Trophoblast cell (in vitro differentiated cells and primary cell): Measurements from ENCODE around the gene TENM4.
A peak's percentile ranks its signal among the peaks of the same experiment; 100 is the strongest.

Experiments
- DNase-seq, 2 donors: peaks; one replicate each; pipeline ENCODE4 v3.0.0-alpha.2; 2016
- H2AFZ ChIP-seq: 2 replicates; pipeline ENCODE4 v1.6.1; 2013; ENCODE audit warnings: low read length, moderate library complexity, mild to moderate bottlenecking; ENCODE audit not compliant: insufficient read depth, poor library complexity
- H2AK5ac ChIP-seq: 2 replicates; pipeline ENCODE4 v1.6.1; 2013; ENCODE audit warnings: mild to moderate bottlenecking, low read length
- H2BK120ac ChIP-seq: 2 replicates; pipeline ENCODE4 v1.6.1; 2013; ENCODE audit warnings: low read length, mild to moderate bottlenecking, moderate library complexity; ENCODE audit not compliant: insufficient read depth, poor library complexity
- H2BK12ac ChIP-seq: 2 replicates; pipeline ENCODE4 v1.6.1; 2013; ENCODE audit warnings: mild to moderate bottlenecking, low read length, moderate library complexity
- H2BK5ac ChIP-seq: 2 replicates; pipeline ENCODE4 v1.6.1; 2013; ENCODE audit warnings: low read length, low read depth, moderate library complexity, mild to moderate bottlenecking; ENCODE audit not compliant: poor library complexity
- H3K14ac ChIP-seq: 2 replicates; pipeline ENCODE4 v1.6.1; 2013; ENCODE audit warnings: mild to moderate bottlenecking, low read length
- H3K18ac ChIP-seq: 2 replicates; pipeline ENCODE4 v1.6.1; 2013; ENCODE audit warnings: mild to moderate bottlenecking, low read length
- H3K23ac ChIP-seq: 2 replicates; pipeline ENCODE4 v1.6.1; 2013; ENCODE audit warnings: low read length
- H3K27ac ChIP-seq: 2 replicates; pipeline ENCODE4 v1.5.1; 2013; ENCODE audit warnings: low read depth, mild to moderate bottlenecking, inconsistent platforms, low read length, moderate library complexity
- H3K27me3 ChIP-seq: 2 replicates; pipeline ENCODE4 v1.6.1; 2013; ENCODE audit warnings: inconsistent platforms, mild to moderate bottlenecking, low read length, moderate library complexity; ENCODE audit not compliant: insufficient read depth
- H3K36me3 ChIP-seq, 2 experiments: 1 replicate in 1 of 2; 2 replicates in 1 of 2; pipeline ENCODE4 v1.6.1; 2013; ENCODE audit warnings: low read length in 2 of 2, mild to moderate bottlenecking in 2 of 2, moderate library complexity in 1 of 2; ENCODE audit not compliant: insufficient read depth in 2 of 2, control insufficient read depth in 1 of 2
- H3K4ac ChIP-seq: 2 replicates; pipeline ENCODE4 v1.6.1; 2013; ENCODE audit warnings: low read depth, mild to moderate bottlenecking, low read length, moderate library complexity
- H3K4me1 ChIP-seq, 2 experiments: 1 replicate in 1 of 2; 2 replicates in 1 of 2; pipeline ENCODE4 v1.6.1; 2013; ENCODE audit warnings: low read length in 2 of 2, mild to moderate bottlenecking in 2 of 2, moderate library complexity in 1 of 2; ENCODE audit not compliant: insufficient read depth in 2 of 2, control insufficient read depth in 1 of 2
- H3K4me2 ChIP-seq: 2 replicates; pipeline ENCODE4 v1.6.1; 2013; ENCODE audit warnings: inconsistent platforms, mild to moderate bottlenecking, low read length, moderate library complexity
- H3K4me3 ChIP-seq: 2 replicates; pipeline ENCODE4 v1.5.1; 2013; ENCODE audit warnings: mild to moderate bottlenecking, low read depth, low read length, inconsistent platforms
- H3K79me1 ChIP-seq: one replicate; pipeline ENCODE4 v1.6.1; 2013; ENCODE audit warnings: low read length
- H3K79me2 ChIP-seq: 2 replicates; pipeline ENCODE4 v1.6.1; 2013; ENCODE audit warnings: low read length, mild to moderate bottlenecking; ENCODE audit not compliant: control insufficient read depth, insufficient read depth, poor library complexity
- H3K9ac ChIP-seq: 2 replicates; pipeline ENCODE4 v1.6.1; 2013; ENCODE audit warnings: mild to moderate bottlenecking, low read length
- H3K9me3 ChIP-seq: 2 replicates; pipeline ENCODE4 v1.6.1; 2013; ENCODE audit warnings: low read depth, mild to moderate bottlenecking, control low read depth, inconsistent platforms, low read length; ENCODE audit not compliant: insufficient read depth
- H4K12ac ChIP-seq: 2 replicates; pipeline ENCODE4 v1.6.1; 2013; ENCODE audit warnings: low read depth, mild to moderate bottlenecking, low read length, moderate library complexity
- H4K8ac ChIP-seq: 2 replicates; pipeline ENCODE4 v1.6.1; 2013; ENCODE audit warnings: low read depth, mild to moderate bottlenecking, low read length, moderate library complexity
- H4K91ac ChIP-seq: one replicate; pipeline ENCODE4 v1.6.1; 2013; ENCODE audit warnings: low read depth, mild to moderate bottlenecking, low read length, moderate library complexity
- WGBS: extraction: QIAGEN DNeasy Blood & Tissue Kit; methylation state at CpG from one replicate; pipeline ENCODE4 v1.1.7; 2013; ENCODE audit warnings: missing lambda C conversion rate; ENCODE audit not compliant: insufficient read length, insufficient coverage; ENCODE audit errors: extremely low coverage; 5-methylcytosine and 5-hydroxymethylcytosine counted together

The TENM4 gene

DNA sequence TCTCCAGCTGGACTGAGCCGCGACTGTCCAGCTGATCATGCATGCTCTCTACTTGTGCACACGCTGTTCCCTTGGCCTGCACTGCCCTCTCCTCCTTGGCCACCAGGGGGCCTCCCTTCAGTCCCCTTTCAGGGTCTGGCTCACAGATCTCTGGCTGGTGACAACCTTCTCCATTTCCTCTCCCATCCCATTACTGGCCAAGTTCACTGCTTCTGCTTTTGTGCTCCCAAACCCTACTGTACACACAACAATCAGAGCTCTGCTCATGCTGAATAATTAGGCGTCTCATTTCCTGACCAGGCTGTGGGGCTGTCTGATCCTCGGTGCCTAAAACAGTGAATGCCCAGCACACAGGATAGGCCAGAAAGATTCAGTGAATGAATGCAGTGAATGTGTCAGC is 642.2 kb downstream of the TENM4 start:
- Histone ChIP-seq H2AFZ (no peak overlapping the region), H2BK12ac (peak overlapping the region; percentile 13), H4K12ac (no peak overlapping the region), H3K4me3 (no peak overlapping the region), H4K8ac (no peak overlapping the region), H2AK5ac (no peak overlapping the region), H3K9me3 (peaks cover 2% of the 10 kb centered on the region), H3K4ac (no peak overlapping the region), H3K14ac (no peak overlapping the region), H4K91ac (peak overlapping the region; percentile 12), H2BK5ac (no peak overlapping the region), H3K23ac (no peak overlapping the region), H3K79me2 (peaks cover 2% of the 10 kb centered on the region), H3K79me1 (peaks cover 10% of the 10 kb centered on the region), H3K18ac (no peak overlapping the region), H3K4me1 (peaks cover 12 to 18% of the 10 kb centered on the region in 2 experiments), H3K4me2 (no peak overlapping the region), H3K36me3 (peaks cover 12 to 27% of the 10 kb centered on the region in 2 experiments), H2BK120ac (no peak overlapping the region), H3K27me3 (no peaks in the 10 kb centered on the region), H3K27ac (no peak overlapping the region), H3K9ac (no peak overlapping the region)
- WGBS: no CpG with 5 or more reads among the region's 5 CpGs
- peak; percentile 56 to 86 for DNase-seq

DNA sequence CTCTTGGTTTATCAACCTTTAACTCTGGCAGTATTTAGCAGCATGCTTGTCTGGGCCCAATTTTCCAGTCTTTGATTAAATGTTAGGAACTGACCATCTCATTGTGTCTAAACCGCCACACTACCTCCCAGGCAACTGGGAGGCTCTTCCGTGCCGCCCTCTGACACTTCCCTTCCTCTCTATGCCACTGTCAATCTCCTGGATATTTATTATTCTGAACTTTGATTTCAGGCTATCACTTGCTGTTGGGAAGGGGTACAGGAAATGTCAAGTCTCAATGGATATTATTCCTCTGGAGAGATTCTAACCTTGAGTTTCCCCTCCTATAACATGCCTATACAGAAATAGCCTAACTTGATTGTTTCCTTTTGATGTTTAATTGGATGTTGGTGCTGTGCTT is 643.3 kb downstream of the TENM4 start:
- Histone ChIP-seq H3K4me1 (peaks cover 12 to 18% of the 10 kb centered on the region in 2 experiments), H2BK5ac (no peak overlapping the region), H3K14ac (no peak overlapping the region), H3K9me3 (peaks cover 2% of the 10 kb centered on the region), H4K12ac (no peak overlapping the region), H3K18ac (no peak overlapping the region), H3K79me1 (peaks cover 10% of the 10 kb centered on the region), H2AFZ (no peak overlapping the region), H2AK5ac (no peak overlapping the region), H3K36me3 (peaks cover 12 to 27% of the 10 kb centered on the region in 2 experiments), H3K4me3 (no peak overlapping the region), H4K91ac (peak overlapping the region; percentile 33), H3K4me2 (no peak overlapping the region), H3K9ac (no peak overlapping the region), H3K4ac (no peak overlapping the region), H2BK120ac (no peak overlapping the region), H3K23ac (no peak overlapping the region), H4K8ac (no peak overlapping the region), H2BK12ac (no peak overlapping the region), H3K27ac (no peak overlapping the region), H3K79me2 (peaks cover 2% of the 10 kb centered on the region), H3K27me3 (no peaks in the 10 kb centered on the region)
- no CpG with 5 or more reads among the region's 3 CpGs for WGBS
- DNase-seq: no peak

DNA sequence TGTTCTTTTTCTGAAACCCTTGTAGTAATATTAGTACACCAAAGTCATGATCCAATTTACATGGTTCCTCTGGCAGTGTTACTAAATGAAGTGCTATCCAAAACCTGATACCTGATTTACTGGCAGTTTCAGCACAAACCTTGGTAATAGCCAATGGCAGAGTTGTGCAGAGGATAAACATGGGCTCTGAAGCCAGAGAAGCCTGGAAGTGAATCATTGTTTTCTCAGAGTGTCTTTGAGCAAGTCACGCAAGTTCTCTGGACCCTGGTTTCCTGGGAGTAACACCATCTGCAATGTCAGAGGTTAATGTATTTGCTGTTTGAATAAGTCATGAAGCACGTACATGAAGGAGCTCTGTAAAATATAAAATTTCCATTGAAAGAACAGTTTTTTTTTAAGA is 643.9 kb downstream of the TENM4 start:
- no peak overlapping the region for H4K12ac ChIP-seq
- no peak overlapping the region for H3K4me2 ChIP-seq

GRCh38 chr11:78795621-78796261 is 645.1 kb downstream of the TENM4 start:
- no peak overlapping the region for H3K4me2 ChIP-seq
- no peak for DNase-seq
- H3K23ac ChIP-seq: no peak overlapping the region
- no peak overlapping the region for H4K12ac ChIP-seq
- H3K79me2 ChIP-seq: no peaks in the 10 kb centered on the region
- H3K79me1 ChIP-seq: peaks cover 7% of the 10 kb centered on the region
- H2AFZ ChIP-seq: no peak overlapping the region
- H3K18ac ChIP-seq: no peak overlapping the region
- H3K4me1 ChIP-seq: peaks cover 4% of the 10 kb centered on the region in 2 experiments
- no peaks in the 10 kb centered on the region for H3K27me3 ChIP-seq
- WGBS: no CpG with 5 or more reads among the region's 6 CpGs
- no peak overlapping the region for H3K4me3 ChIP-seq
- H4K8ac ChIP-seq: no peak overlapping the region
- no peak overlapping the region for H3K14ac ChIP-seq
- no peaks in the 10 kb centered on the region for H3K9me3 ChIP-seq
- no peak overlapping the region for H3K9ac ChIP-seq
- no peak overlapping the region for H2BK120ac ChIP-seq
- peaks cover 13 to 29% of the 10 kb centered on the region in 2 experiments for H3K36me3 ChIP-seq
- H2AK5ac ChIP-seq: no peak overlapping the region
- H3K4ac ChIP-seq: no peak overlapping the region
- H4K91ac ChIP-seq: no peak overlapping the region
- no peak overlapping the region for H3K27ac ChIP-seq
- no peak overlapping the region for H2BK12ac ChIP-seq
- H2BK5ac ChIP-seq: no peak overlapping the region

More for the DNA sequence above, 643.9 kb downstream of the TENM4 start:
- Histone ChIP-seq H2BK120ac (no peak overlapping the region), H3K14ac (no peak overlapping the region), H2AK5ac (no peak overlapping the region), H3K27ac (no peak overlapping the region), H3K9ac (no peak overlapping the region), H3K27me3 (no peaks in the 10 kb centered on the region), H3K9me3 (no peaks in the 10 kb centered on the region), H2BK5ac (no peak overlapping the region), H3K36me3 (peaks cover 13 to 29% of the 10 kb centered on the region in 2 experiments), H4K8ac (no peak overlapping the region), H3K4me3 (no peak overlapping the region), H2AFZ (no peak overlapping the region), H3K4ac (no peak overlapping the region), H3K23ac (no peak overlapping the region), H3K79me1 (peaks cover 10% of the 10 kb centered on the region), H3K18ac (no peak overlapping the region), H3K79me2 (peaks cover 2% of the 10 kb centered on the region), H4K91ac (no peak overlapping the region), H3K4me1 (peaks cover 8 to 14% of the 10 kb centered on the region in 2 experiments), H2BK12ac (no peak overlapping the region)
- WGBS: no CpG with 5 or more reads among the region's 2 CpGs
- no peak for DNase-seq
